Activated gamma-delta T cell treated with anti-CD3 and anti-CD28 coated beads, Interleukin-2, amount 50 U/mL, for 16 hours (primary cell): ENCODE measurements around the gene VWF.
"Not testable (repeated sequence)": the region's sequence is repeated elsewhere in the genome, so short reads cannot be mapped to it uniquely, and the experiment has no call there.

ENCODE experiments used
- DNase-seq: peaks from one replicate; pipeline ENCODE4 v3.0.0-alpha.2; 2020; ENCODE audit warnings: low read depth

The VWF gene

GRCh38 chr12:6032726-6033125 is 91.7 kb downstream of the VWF start:
- no peak for DNase-seq

- DNase-seq, result no peak
These were observed 93.5 kb downstream of the VWF start for GRCh38 chr12:6031001-6031400.

GRCh38 chr12:6030081-6030480 is 94.4 kb downstream of the VWF start:
- DNase-seq, result no peak

GRCh38 chr12:6029401-6029800 is 95.1 kb downstream of the VWF start:
- no peak for DNase-seq

- DNase-seq, result no peak
These were observed 97.5 kb downstream of the VWF start for GRCh38 chr12:6026998-6027397.

- DNase-seq, result not testable (repeated sequence)
These were observed 98.7 kb downstream of the VWF start for GRCh38 chr12:6025703-6026298.

- not testable (repeated sequence) for DNase-seq
These were observed 100.4 kb downstream of the VWF start for GRCh38 chr12:6024066-6024465.

GRCh38 chr12:6020930-6021329 is 103.5 kb downstream of the VWF start:
- no peak for DNase-seq

- DNase-seq, result not testable (repeated sequence)
These were observed 104.0 kb downstream of the VWF start for GRCh38 chr12:6020511-6020910.

GRCh38 chr12:6019256-6019655 is 105.2 kb downstream of the VWF start:
- not testable (repeated sequence) for DNase-seq

- DNase-seq, result no peak
These were observed 106.2 kb downstream of the VWF start for GRCh38 chr12:6018265-6018664.

GRCh38 chr12:6016756-6017155 is 107.7 kb downstream of the VWF start:
- DNase-seq, result no peak

- DNase-seq, result not testable (repeated sequence)
These were observed 108.5 kb downstream of the VWF start for GRCh38 chr12:6016004-6016403.

- DNase-seq, result not testable (repeated sequence)
These were observed 109.2 kb downstream of the VWF start for GRCh38 chr12:6015271-6015670.

GRCh38 chr12:6010631-6011350 is 113.7 kb downstream of the VWF start:
- not testable (repeated sequence) for DNase-seq

- no peak for DNase-seq
These were observed 127.2 kb downstream of the VWF start for GRCh38 chr12:5997260-5997659.

GRCh38 chr12:5996459-5996858 is 128.0 kb downstream of the VWF start:
- DNase-seq, result no peak

- DNase-seq, result no peak
These were observed 134.8 kb downstream of the VWF start for GRCh38 chr12:5989621-5990020.

GRCh38 chr12:5988659-5989116 is 135.8 kb downstream of the VWF start:
- peak; percentile 49 for DNase-seq

- DNase-seq, result no peak
These were observed 136.4 kb downstream of the VWF start for GRCh38 chr12:5988088-5988487.

- DNase-seq, result no peak
These were observed 136.9 kb downstream of the VWF start for GRCh38 chr12:5987573-5987972.

- DNase-seq, result no peak
These were observed 139.0 kb downstream of the VWF start for GRCh38 chr12:5985471-5985870.

- DNase-seq, result no peak
These were observed 139.6 kb downstream of the VWF start for GRCh38 chr12:5984873-5985272.

GRCh38 chr12:5982106-5982505 is 142.4 kb downstream of the VWF start:
- no peak for DNase-seq
